Left ventricle myocardium inferior (tissue), 1 donor: ENCODE results near the gene MICAL1. TPM values are rescaled to one million over a fixed set of nuclear protein-coding genes. Genes with fewer than 3 reads are reported as not detected.

ENCODE experiments used
- DNase-seq: peaks from one replicate; pipeline ENCODE4 v3.0.0-alpha.2; 2020
- H3K27ac ChIP-seq: fragments of 200-600 bp; replicated peaks from 2 replicates; pipeline ENCODE4 v1.8.0; 2021
- H3K27me3 ChIP-seq: fragments of 200-600 bp; 2 replicates; pipeline ENCODE4 v1.8.0; 2021; ENCODE audit warnings: low read depth
- H3K36me3 ChIP-seq: fragments of 200-600 bp; 2 replicates; pipeline ENCODE4 v1.8.0; 2021
- H3K4me1 ChIP-seq: fragments of 200-600 bp; 2 replicates; pipeline ENCODE4 v1.8.0; 2021
- H3K4me3 ChIP-seq: fragments of 200-600 bp; 2 replicates; pipeline ENCODE4 v1.8.0; 2021; ENCODE audit warnings: mild to moderate bottlenecking, moderate library complexity
- H3K9me3 ChIP-seq: fragments of 200-600 bp; replicated peaks from 2 replicates; pipeline ENCODE4 v1.8.0; 2021
- intact Hi-C: fragments of 100-400 bp; cut with micrococcal nuclease; formaldehyde crosslinking; loops from one replicate; pipeline ENCODE4 v1.11.0; 2022
- total RNA-seq: library from RNA; stranded (reverse); fragmentation: NEBNext Ultra II Directional; extraction: Animal tissue kit (Norgen Biotek cat#: 25700); gene quantifications from one replicate; pipeline ENCODE4 v1.2.1, GENCODE V29; 2021
- TF ChIP-seq, protein P1 (sequence below): fragments of 200-600 bp; IDR thresholded peaks from 2 replicates; pipeline ENCODE4 v1.8.0; 2021; ENCODE audit warnings: antibody characterized with exemption, mild to moderate bottlenecking, borderline replicate concordance
- donor health status: DM: no; HTN: yes; CAD: no; lungs with severe emphysema.

MICAL1 gene
- total RNA-seq, 1 donor from 2014 or later, result 5.6 TPM

- H3K36me3 ChIP-seq, result peaks cover 7% of the 10 kb centered on the region
- TF ChIP-seq, protein P1, sequence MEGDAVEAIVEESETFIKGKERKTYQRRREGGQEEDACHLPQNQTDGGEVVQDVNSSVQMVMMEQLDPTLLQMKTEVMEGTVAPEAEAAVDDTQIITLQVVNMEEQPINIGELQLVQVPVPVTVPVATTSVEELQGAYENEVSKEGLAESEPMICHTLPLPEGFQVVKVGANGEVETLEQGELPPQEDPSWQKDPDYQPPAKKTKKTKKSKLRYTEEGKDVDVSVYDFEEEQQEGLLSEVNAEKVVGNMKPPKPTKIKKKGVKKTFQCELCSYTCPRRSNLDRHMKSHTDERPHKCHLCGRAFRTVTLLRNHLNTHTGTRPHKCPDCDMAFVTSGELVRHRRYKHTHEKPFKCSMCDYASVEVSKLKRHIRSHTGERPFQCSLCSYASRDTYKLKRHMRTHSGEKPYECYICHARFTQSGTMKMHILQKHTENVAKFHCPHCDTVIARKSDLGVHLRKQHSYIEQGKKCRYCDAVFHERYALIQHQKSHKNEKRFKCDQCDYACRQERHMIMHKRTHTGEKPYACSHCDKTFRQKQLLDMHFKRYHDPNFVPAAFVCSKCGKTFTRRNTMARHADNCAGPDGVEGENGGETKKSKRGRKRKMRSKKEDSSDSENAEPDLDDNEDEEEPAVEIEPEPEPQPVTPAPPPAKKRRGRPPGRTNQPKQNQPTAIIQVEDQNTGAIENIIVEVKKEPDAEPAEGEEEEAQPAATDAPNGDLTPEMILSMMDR, result no peak
- peaks cover 25% of the 10 kb centered on the region for H3K4me1 ChIP-seq
- no peak overlapping the region for H3K27ac ChIP-seq
- no peak overlapping the region for H3K4me3 ChIP-seq
- no peaks in the 10 kb centered on the region for H3K9me3 ChIP-seq
- H3K27me3 ChIP-seq, result no peaks in the 10 kb centered on the region
- intact Hi-C loops, result no loop called here
- DNase-seq, result no peak
Measured at GRCh38 chr6:109486068-109486467, 30.5 kb upstream of the MICAL1 start.

DNA sequence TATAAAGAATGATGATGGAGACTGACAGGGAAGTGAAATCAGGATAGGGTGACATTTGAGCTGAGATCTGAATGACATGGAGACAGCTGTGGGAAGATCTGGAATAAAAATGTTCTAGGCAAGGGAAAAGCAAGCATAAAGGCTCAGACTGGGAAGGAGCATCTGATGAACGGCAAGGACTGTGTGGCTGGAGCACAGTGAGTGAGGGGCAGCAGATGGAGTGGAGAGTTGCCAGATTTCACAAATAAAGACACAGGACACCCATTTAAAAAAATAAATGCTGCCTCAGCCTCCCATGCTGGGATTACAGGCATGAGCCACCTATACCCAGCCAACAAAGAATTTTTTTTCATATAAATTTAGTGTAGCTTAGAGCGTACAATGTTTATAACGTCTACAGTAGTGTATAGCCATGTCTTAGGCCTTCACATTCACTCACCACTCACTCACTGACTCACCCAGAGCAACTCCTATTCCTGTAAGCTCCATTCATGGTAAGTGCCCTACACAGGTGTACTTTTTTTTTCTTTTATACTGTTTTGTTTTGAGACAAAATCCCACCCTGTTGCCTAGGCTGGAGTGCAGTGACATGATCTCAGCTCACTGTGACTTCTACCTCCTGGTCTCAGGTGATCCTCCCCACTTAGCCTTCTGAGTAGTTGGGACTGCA lies 29.8 kb upstream of the MICAL1 start:
- DNase-seq, result no peak
- peaks cover 32% of the 10 kb centered on the region for H3K4me1 ChIP-seq
- no peak overlapping the region for H3K27ac ChIP-seq
- H3K9me3 ChIP-seq, result no peaks in the 10 kb centered on the region
- TF ChIP-seq, protein P1, result no peak
- H3K4me3 ChIP-seq, result no peak overlapping the region
- peaks cover 13% of the 10 kb centered on the region for H3K36me3 ChIP-seq
- intact Hi-C loops, result no loop called here
- H3K27me3 ChIP-seq, result no peaks in the 10 kb centered on the region

DNA sequence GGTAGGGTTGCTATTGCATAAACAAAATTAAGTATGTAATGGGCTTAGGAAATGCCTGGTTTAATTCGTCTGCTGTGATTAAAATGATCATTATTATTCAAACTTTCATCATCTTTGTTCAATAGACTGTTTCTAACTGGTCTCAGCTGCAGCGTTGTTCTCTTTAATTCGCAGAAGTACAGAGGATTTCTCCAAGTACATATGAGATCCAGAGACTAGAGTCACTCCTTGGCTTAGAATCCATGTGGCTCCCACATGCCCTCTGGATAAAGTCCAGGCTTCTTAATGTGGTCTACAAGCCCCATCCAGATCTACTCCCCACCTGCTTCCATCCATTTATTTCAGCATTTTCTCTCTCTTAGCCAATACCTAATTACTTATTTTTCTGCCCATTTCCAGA lies 28.6 kb upstream of the MICAL1 start:
- H3K4me1 ChIP-seq, result peaks cover 45% of the 10 kb centered on the region
- H3K27ac ChIP-seq, result peak overlapping the region; percentile 87
- peaks cover 16% of the 10 kb centered on the region for H3K36me3 ChIP-seq
- DNase-seq, result no peak
- peak overlapping the region; percentile 100 for H3K4me3 ChIP-seq
- TF ChIP-seq, protein P1, result no peak
- H3K9me3 ChIP-seq, result no peaks in the 10 kb centered on the region
- intact Hi-C loops, result no loop called here
- H3K27me3 ChIP-seq, result no peaks in the 10 kb centered on the region

- no peaks in the 10 kb centered on the region for H3K9me3 ChIP-seq
- H3K4me1 ChIP-seq, result peaks cover 49% of the 10 kb centered on the region
- intact Hi-C loops, result no loop called here
- peak overlapping the region; percentile 87 for H3K27ac ChIP-seq
- H3K36me3 ChIP-seq, result peaks cover 16% of the 10 kb centered on the region
- TF ChIP-seq, protein P1, result no peak
- H3K4me3 ChIP-seq, result peak overlapping the region; percentile 100
- no peaks in the 10 kb centered on the region for H3K27me3 ChIP-seq
- DNase-seq, result no peak
Measured at GRCh38 chr6:109483735-109484057, 28.1 kb upstream of the MICAL1 start.

GRCh38 chr6:109482905-109483734 lies 27.5 kb upstream of the MICAL1 start, which contains the start of gene ZBTB24:
Gene ZBTB24 (minus strand): TSS chr6:109483219. CDS start chr6:109482026, 1,193 bp downstream.
- Histone ChIP-seq H3K9me3 (no peaks in the 10 kb centered on the region), H3K36me3 (peaks cover 16% of the 10 kb centered on the region), H3K4me1 (peaks cover 55% of the 10 kb centered on the region), H3K4me3 (peak within 1 kb of the TSS; percentile 100), H3K27ac (peak within 1 kb of the TSS; percentile 87), H3K27me3 (no peaks in the 10 kb centered on the region)
- TF ChIP-seq, protein P1, result no peak
- intact Hi-C loops, result no loop called here
- peak; percentile 90 for DNase-seq
